PC-3 (cell line): ENCODE results near the gene CYP2A7.
"Not testable (repeated sequence)": the region's sequence is repeated elsewhere in the genome, so short reads cannot be mapped to it uniquely, and the experiment has no call there.

ENCODE experiments used
- EZH2 ChIP-seq: fragments of 300-600 bp; sonication (generic); IDR thresholded peaks from one replicate; pipeline ENCODE4 v1.6.1; 2017; ENCODE audit warnings: antibody characterized with exemption, mild to moderate bottlenecking, low read length; ENCODE audit not compliant: unreplicated experiment
- TF ChIP-seq, protein P1 (sequence below): fragments of 300-600 bp; sonication (generic); conservative IDR thresholded peaks from 2 replicates; pipeline ENCODE4 v1.5.1; 2017; ENCODE audit warnings: antibody characterized with exemption, low read depth, mild to moderate bottlenecking, low read length

DNA sequence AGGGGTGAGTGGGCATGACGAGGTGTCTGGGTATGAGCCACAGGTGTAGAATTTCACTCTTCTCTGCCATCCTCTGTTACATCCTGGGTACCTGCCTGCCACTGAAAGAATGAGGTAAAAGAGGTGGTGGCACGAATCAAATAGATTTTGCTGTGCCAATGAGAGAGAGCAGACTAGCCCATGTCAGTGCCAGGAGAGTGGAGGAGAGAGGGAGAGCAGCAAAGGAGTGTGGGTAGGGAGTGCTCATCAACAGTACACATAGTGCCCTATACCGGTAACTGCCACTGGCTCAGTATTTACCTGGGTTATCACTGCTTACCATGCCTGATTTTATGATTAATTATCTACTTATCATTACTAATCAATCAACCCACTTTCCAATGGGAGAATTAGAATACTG is 47.9 kb upstream of the CYP2A7 start:
- TF ChIP-seq, protein P1, sequence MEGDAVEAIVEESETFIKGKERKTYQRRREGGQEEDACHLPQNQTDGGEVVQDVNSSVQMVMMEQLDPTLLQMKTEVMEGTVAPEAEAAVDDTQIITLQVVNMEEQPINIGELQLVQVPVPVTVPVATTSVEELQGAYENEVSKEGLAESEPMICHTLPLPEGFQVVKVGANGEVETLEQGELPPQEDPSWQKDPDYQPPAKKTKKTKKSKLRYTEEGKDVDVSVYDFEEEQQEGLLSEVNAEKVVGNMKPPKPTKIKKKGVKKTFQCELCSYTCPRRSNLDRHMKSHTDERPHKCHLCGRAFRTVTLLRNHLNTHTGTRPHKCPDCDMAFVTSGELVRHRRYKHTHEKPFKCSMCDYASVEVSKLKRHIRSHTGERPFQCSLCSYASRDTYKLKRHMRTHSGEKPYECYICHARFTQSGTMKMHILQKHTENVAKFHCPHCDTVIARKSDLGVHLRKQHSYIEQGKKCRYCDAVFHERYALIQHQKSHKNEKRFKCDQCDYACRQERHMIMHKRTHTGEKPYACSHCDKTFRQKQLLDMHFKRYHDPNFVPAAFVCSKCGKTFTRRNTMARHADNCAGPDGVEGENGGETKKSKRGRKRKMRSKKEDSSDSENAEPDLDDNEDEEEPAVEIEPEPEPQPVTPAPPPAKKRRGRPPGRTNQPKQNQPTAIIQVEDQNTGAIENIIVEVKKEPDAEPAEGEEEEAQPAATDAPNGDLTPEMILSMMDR, result not testable (repeated sequence)
- not testable (repeated sequence) for TF ChIP-seq EZH2
